Measurements from ENCODE around the gene RAVER1. TPM values are rescaled to one million over a fixed set of nuclear protein-coding genes. Genes with fewer than 3 reads are reported as not detected.
A peak's percentile ranks its signal among the peaks of the same experiment; 100 is the strongest.

RAVER1 gene
- total and polyA plus RNA-seq, 5 donors: 9.8 to 20.1 (median 14.7) TPM

- no peak overlapping the region for H3K4me3 ChIP-seq (ENCODE audit: low read length)
- no peak for ATAC-seq
- H3K4me1 ChIP-seq (ENCODE audit: control insufficient read depth, insufficient read depth, low read length): no peaks in the 10 kb centered on the region
- no peak for DNase-seq
- H3K9me3 ChIP-seq (ENCODE audit: control insufficient read depth, low read length): no peaks in the 10 kb centered on the region
- H3K27me3 ChIP-seq (ENCODE audit: control insufficient read depth, insufficient read depth): no peaks in the 10 kb centered on the region
- H3K27ac ChIP-seq (ENCODE audit: low read length): no peak overlapping the region
- intact Hi-C loops (cut with DNase I): loop anchor here in 2 of 4 donors (10.0 kb wide), 2 partner anchors 50 to 60 kb away; partner anchors contain the start of genes ICAM3 (in 1 of the 2) and RAVER1 (in 1 of the 2)
- 84% methylated on average over 10 of the region's 10 CpGs for WGBS
Measured at GRCh38 chr19:10274589-10274988, 58.7 kb downstream of the RAVER1 start.

- 29% methylated on average over 12 of the region's 12 CpGs for WGBS
- peak in 2 of 3 donors; percentile 60 to 73 for DNase-seq
- ATAC-seq: peak in 1 of 2 donors; percentile 3
- H3K9me3 ChIP-seq (ENCODE audit: control insufficient read depth, low read length): no peaks in the 10 kb centered on the region
- no peaks in the 10 kb centered on the region for H3K27me3 ChIP-seq (ENCODE audit: control insufficient read depth, insufficient read depth)
- intact Hi-C loops (cut with DNase I): loop anchor here in 2 of 4 donors (10.0 kb wide), 2 partner anchors 53 to 63 kb away; partner anchors contain the start of genes ICAM3 (in 1 of the 2) and RAVER1 (in 1 of the 2)
- H3K4me1 ChIP-seq (ENCODE audit: control insufficient read depth, insufficient read depth, low read length): no peaks in the 10 kb centered on the region
- peak overlapping the region; percentile 33 for H3K4me3 ChIP-seq (ENCODE audit: low read length)
- peak overlapping the region; percentile 25 for H3K27ac ChIP-seq (ENCODE audit: low read length)
Measured at GRCh38 chr19:10271543-10272086, 61.7 kb downstream of the RAVER1 start.

- 3% methylated on average over 51 of the region's 51 CpGs for WGBS
- DNase-seq: peak; percentile 91 to 94 (median 94)
- H3K9me3 ChIP-seq (ENCODE audit: control insufficient read depth, low read length): no peaks in the 10 kb centered on the region
- H3K4me3 ChIP-seq (ENCODE audit: low read length): peak within 1 kb of the TSS; percentile 33
- intact Hi-C loops (cut with DNase I): loop anchor here in 2 of 4 donors (10.0 kb wide), 2 partner anchors 54 to 64 kb away; partner anchors contain the start of genes ICAM3 (in 1 of the 2) and RAVER1 (in 1 of the 2)
- ATAC-seq: peak; percentile 78 to 83
- peak within 1 kb of the TSS; percentile 81 for H3K27ac ChIP-seq (ENCODE audit: low read length)
- H3K4me1 ChIP-seq (ENCODE audit: control insufficient read depth, insufficient read depth, low read length): no peaks in the 10 kb centered on the region
- no peaks in the 10 kb centered on the region for H3K27me3 ChIP-seq (ENCODE audit: control insufficient read depth, insufficient read depth)
Measured at GRCh38 chr19:10270616-10271394, 62.5 kb downstream of the RAVER1 start, which contains the start of gene ICAM1. TSS of gene ICAM1 (plus strand) at chr19:10271120. CDS start at chr19:10271160, 40 bp downstream.

- 4% methylated on average over 37 of the region's 37 CpGs for WGBS
- H3K27me3 ChIP-seq (ENCODE audit: control insufficient read depth, insufficient read depth): no peaks in the 10 kb centered on the region
- peak overlapping the region; percentile 33 for H3K4me3 ChIP-seq (ENCODE audit: low read length)
- no peaks in the 10 kb centered on the region for H3K4me1 ChIP-seq (ENCODE audit: control insufficient read depth, insufficient read depth, low read length)
- H3K27ac ChIP-seq (ENCODE audit: low read length): peak overlapping the region; percentile 81
- intact Hi-C loops (cut with DNase I): loop anchor here in 2 of 4 donors (10.0 kb wide), 2 partner anchors 55 to 65 kb away; partner anchors contain the start of genes ICAM3 (in 1 of the 2) and RAVER1 (in 1 of the 2)
- peak; percentile 65 to 66 for ATAC-seq
- DNase-seq: peak; percentile 78 to 90 (median 88)
- H3K9me3 ChIP-seq (ENCODE audit: control insufficient read depth, low read length): no peaks in the 10 kb centered on the region
Measured at GRCh38 chr19:10270180-10270615, 63.1 kb downstream of the RAVER1 start.

GRCh38 chr19:10269333-10270179 lies 63.8 kb downstream of the RAVER1 start:
- Histone ChIP-seq H3K27me3 (ENCODE audit: control insufficient read depth, insufficient read depth) (no peaks in the 10 kb centered on the region), H3K27ac (ENCODE audit: low read length) (peak overlapping the region; percentile 81), H3K4me3 (ENCODE audit: low read length) (peak overlapping the region; percentile 33), H3K9me3 (ENCODE audit: control insufficient read depth, low read length) (no peaks in the 10 kb centered on the region), H3K4me1 (ENCODE audit: control insufficient read depth, insufficient read depth, low read length) (no peaks in the 10 kb centered on the region)
- WGBS: 4% methylated on average over 59 of the region's 59 CpGs
- intact Hi-C loops (cut with DNase I): loop anchor here (2.0 to 10.0 kb wide), 4 partner anchors 55 to 121 kb away; partner anchors contain the start of genes ICAM3 (in 1 of the 4) and RAVER1 (in 1 of the 4)
- DNase-seq (peak; percentile 91 to 96 (median 96)), ATAC-seq (peak; percentile 83 to 85)

- intact Hi-C loops (cut with DNase I): loop anchor here (2.0 kb wide), 2 partner anchors 121 to 123 kb away; no protein-coding TSS in a partner anchor
- Histone ChIP-seq H3K9me3 (ENCODE audit: control insufficient read depth, low read length) (no peaks in the 10 kb centered on the region), H3K27me3 (ENCODE audit: control insufficient read depth, insufficient read depth) (no peaks in the 10 kb centered on the region), H3K4me1 (ENCODE audit: control insufficient read depth, insufficient read depth, low read length) (no peaks in the 10 kb centered on the region), H3K27ac (ENCODE audit: low read length) (peak overlapping the region; percentile 70), H3K4me3 (ENCODE audit: low read length) (no peak overlapping the region)
- WGBS: 48% methylated on average over 6 of the region's 6 CpGs
- ATAC-seq: peak; percentile 15 to 59
- peak in 2 of 3 donors; percentile 70 to 71 for DNase-seq
Measured at GRCh38 chr19:10268071-10268470, 65.3 kb downstream of the RAVER1 start.

- WGBS: 79% methylated on average over 7 of the region's 7 CpGs
- Histone ChIP-seq H3K4me1 (ENCODE audit: control insufficient read depth, insufficient read depth, low read length) (no peaks in the 10 kb centered on the region), H3K4me3 (ENCODE audit: low read length) (no peak overlapping the region), H3K27ac (ENCODE audit: low read length) (no peak overlapping the region), H3K9me3 (ENCODE audit: control insufficient read depth, low read length) (no peaks in the 10 kb centered on the region), H3K27me3 (ENCODE audit: control insufficient read depth, insufficient read depth) (no peaks in the 10 kb centered on the region)
- no peak for DNase-seq
- intact Hi-C loops (cut with DNase I): no loop called here
- no peak for ATAC-seq
Measured at GRCh38 chr19:10266706-10267105, 66.6 kb downstream of the RAVER1 start.

Other genes starting within 250 kb of the RAVER1 start
- 10 to 100 TPM; 14.5 to 16.0 (median 15.2) TPM for gene SHFL, start 247.2 kb downstream of the RAVER1 start, total RNA-seq
- gene SHFL, start 247.2 kb downstream of the RAVER1 start, polyA plus RNA-seq: 16.0 TPM
- not detected for gene ANGPTL6, start 230.9 kb downstream of the RAVER1 start, total RNA-seq
- gene ANGPTL6, start 230.9 kb downstream of the RAVER1 start, polyA plus RNA-seq: 0.25 TPM
- gene PPAN, start 227.2 kb downstream of the RAVER1 start, total RNA-seq: 10 to 100 TPM; 16.5 to 29.4 (median 25.7) TPM
- 25.2 TPM for gene PPAN, start 227.2 kb downstream of the RAVER1 start, polyA plus RNA-seq
- gene P2RY11, start 221.8 kb downstream of the RAVER1 start, total RNA-seq: 1 to 10 TPM; 4.4 to 6.6 (median 4.9) TPM
- 2.9 TPM for gene P2RY11, start 221.8 kb downstream of the RAVER1 start, polyA plus RNA-seq
- gene EIF3G, start 213.6 kb downstream of the RAVER1 start, total RNA-seq: 100 to 1,000 TPM; 144 to 183 (median 158) TPM
- 127 TPM for gene EIF3G, start 213.6 kb downstream of the RAVER1 start, polyA plus RNA-seq
- gene DNMT1, start 138.6 kb downstream of the RAVER1 start, total RNA-seq: 10 to 100 TPM; 21.0 to 37.2 (median 30.3) TPM
- gene DNMT1, start 138.6 kb downstream of the RAVER1 start, polyA plus RNA-seq: 19.3 TPM
- 10 to 100 TPM in 2 of 4 donors, 1 to 10 TPM in 2; 4.7 to 18.8 (median 9.5) TPM for gene S1PR2, start 102.2 kb downstream of the RAVER1 start, total RNA-seq
- gene S1PR2, start 102.2 kb downstream of the RAVER1 start, polyA plus RNA-seq: 3.5 TPM
- gene MRPL4, start 81.3 kb downstream of the RAVER1 start, total RNA-seq: 10 to 100 TPM; 54.1 to 65.4 (median 60.5) TPM
- gene MRPL4, start 81.3 kb downstream of the RAVER1 start, polyA plus RNA-seq: 66.6 TPM
- 10 to 100 TPM in 2 of 4 donors, 1 to 10 TPM in 2; 8.4 to 14.5 (median 9.9) TPM for gene ICAM1, start 62.4 kb downstream of the RAVER1 start, total RNA-seq
- 9.8 TPM for gene ICAM1, start 62.4 kb downstream of the RAVER1 start, polyA plus RNA-seq
- under 1 TPM; 0.36 to 0.74 (median 0.52) TPM for gene ICAM4, start 46.6 kb downstream of the RAVER1 start, total RNA-seq
- gene ICAM4, start 46.6 kb downstream of the RAVER1 start, polyA plus RNA-seq: 0.84 TPM
- 1 to 10 TPM in 3 of 4 donors, under 1 TPM in 1; 0.93 to 1.6 (median 1.2) TPM for gene ICAM5, start 43.6 kb downstream of the RAVER1 start, total RNA-seq
- gene ICAM5, start 43.6 kb downstream of the RAVER1 start, polyA plus RNA-seq: 0.86 TPM
- 1 to 10 TPM in 1 of 4 donors, under 1 TPM in 3; 0.80 to 1.3 (median 0.84) TPM for gene ZGLP1, start 23.7 kb downstream of the RAVER1 start, total RNA-seq
- 0.68 TPM for gene ZGLP1, start 23.7 kb downstream of the RAVER1 start, polyA plus RNA-seq
- gene FDX2, start 17.5 kb downstream of the RAVER1 start, total RNA-seq: 10 to 100 TPM; 13.2 to 20.7 (median 16.7) TPM
- 27.7 TPM for gene FDX2, start 17.5 kb downstream of the RAVER1 start, polyA plus RNA-seq
- 10 to 100 TPM; 16.0 to 20.6 (median 17.8) TPM for gene ICAM3, start 6.1 kb upstream of the RAVER1 start, total RNA-seq
- 7.2 TPM for gene ICAM3, start 6.1 kb upstream of the RAVER1 start, polyA plus RNA-seq
- 10 to 100 TPM; 56.3 to 77.0 (median 73.4) TPM for gene TYK2, start 47.0 kb upstream of the RAVER1 start, total RNA-seq
- 71.6 TPM for gene TYK2, start 47.0 kb upstream of the RAVER1 start, polyA plus RNA-seq
- gene CDC37, start 70.0 kb upstream of the RAVER1 start, total RNA-seq: 100 to 1,000 TPM; 131 to 133 (median 132) TPM
- 228 TPM for gene CDC37, start 70.0 kb upstream of the RAVER1 start, polyA plus RNA-seq
- 10 to 100 TPM in 3 of 4 donors, 1 to 10 TPM in 1; 8.4 to 14.2 (median 11.0) TPM for gene PDE4A, start 87.0 kb upstream of the RAVER1 start, total RNA-seq
- gene PDE4A, start 87.0 kb upstream of the RAVER1 start, polyA plus RNA-seq: 5.5 TPM
- gene KEAP1, start 169.8 kb upstream of the RAVER1 start, total RNA-seq: 10 to 100 TPM; 48.0 to 74.6 (median 62.8) TPM
- gene KEAP1, start 169.8 kb upstream of the RAVER1 start, polyA plus RNA-seq: 51.9 TPM
- under 1 TPM in 3 of 4 donors, not detected in 1; 0.15 to 0.31 (median 0.19) TPM for gene S1PR5, start 183.9 kb upstream of the RAVER1 start, total RNA-seq
- gene S1PR5, start 183.9 kb upstream of the RAVER1 start, polyA plus RNA-seq: 0.16 TPM
- 10 to 100 TPM; 45.1 to 54.0 (median 48.9) TPM for gene ATG4D, start 210.4 kb upstream of the RAVER1 start, total RNA-seq
- gene ATG4D, start 210.4 kb upstream of the RAVER1 start, polyA plus RNA-seq: 48.0 TPM
- 10 to 100 TPM; 10.5 to 13.0 (median 12.1) TPM for gene KRI1, start 232.5 kb upstream of the RAVER1 start, total RNA-seq
- 9.3 TPM for gene KRI1, start 232.5 kb upstream of the RAVER1 start, polyA plus RNA-seq
- 1 to 10 TPM; 6.1 to 7.6 (median 7.0) TPM for gene CDKN2D, start 235.4 kb upstream of the RAVER1 start, total RNA-seq
- 9.4 TPM for gene CDKN2D, start 235.4 kb upstream of the RAVER1 start, polyA plus RNA-seq

Data from right cardiac atrium (tissue), 5 donors.